PFSK-1 (cell line): ENCODE data around the gene SLC9A3.

ENCODE experiments used
- POLR2AphosphoS5 ChIP-seq: IDR thresholded peaks from 2 replicates; pipeline ENCODE4 v1.6.1; 2012; ENCODE audit warnings: low read depth, mild to moderate bottlenecking, control low read depth, low read length, moderate library complexity
- REST ChIP-seq, 2 experiments: IDR thresholded peaks; 2 replicates each; pipeline versions ENCODE4 v1.6.1 to v1.8.0; 2011 to 2012; ENCODE audit warnings: low read depth in 2 of 2, low read length in 2 of 2, control low read depth in 1 of 2, inconsistent platforms in 1 of 2, mild to moderate bottlenecking in 1 of 2, moderate library complexity in 1 of 2; ENCODE audit not compliant: insufficient read depth in 1 of 2
- TAF1 ChIP-seq: IDR thresholded peaks from 2 replicates; pipeline ENCODE4 v1.6.1; 2012; ENCODE audit warnings: low read length, control low read depth, borderline replicate concordance; ENCODE audit not compliant: insufficient read depth

- TF ChIP-seq POLR2AphosphoS5 = no peak
- no peak for TF ChIP-seq REST (IDR thresholded peaks at IDR 0.05; ENCODE audit: insufficient read depth in 1 of 2, low read depth in 2 of 2, low read length in 2 of 2)
- TF ChIP-seq TAF1 = no peak
Observed at GRCh38 chr5:537098-537497, 12.8 kb upstream of the SLC9A3 start.
